Keratinocyte (primary cell): Measurements from ENCODE around the gene KCNH6. TPM values are rescaled to one million over a fixed set of nuclear protein-coding genes. Genes with fewer than 3 reads are reported as not detected.

Experiments used
- DNase-seq: peaks from one replicate; pipeline ENCODE4 v3.0.0-alpha.2; 2011; ENCODE audit warnings: low read depth, missing footprints, low spot score
- FAIRE-seq: peaks from 2 replicates; lab custom pipeline; 2011; peaks lifted over from hg19 to GRCh38; lab: Jason Lieb, UNC
- H2AFZ ChIP-seq: 2 replicates; pipeline ENCODE4 v1.6.0; 2012; ENCODE audit warnings: low read length, control low read depth, inconsistent platforms; ENCODE audit not compliant: control insufficient read depth
- H3K27ac ChIP-seq: 2 replicates; pipeline ENCODE4 v1.5.1; 2011; ENCODE audit warnings: low read length; ENCODE audit not compliant: control insufficient read depth, insufficient read depth
- H3K27me3 ChIP-seq: 3 replicates; pipeline ENCODE4 v1.6.0; 2011; ENCODE audit warnings: low read length; ENCODE audit not compliant: control insufficient read depth, insufficient read depth; ENCODE audit errors: extremely low read depth
- H3K36me3 ChIP-seq, 2 experiments: 2 replicates in 1 of 2; 3 replicates in 1 of 2; pipeline ENCODE4 v1.5.1; 2011; ENCODE audit warnings: low read length in 2 of 2, mild to moderate bottlenecking in 1 of 2; ENCODE audit not compliant: control insufficient read depth in 2 of 2, insufficient read depth in 2 of 2; ENCODE audit errors: extremely low read depth in 1 of 2
- H3K4me1 ChIP-seq: 3 replicates; pipeline ENCODE4 v1.5.1; 2011; ENCODE audit warnings: low read length; ENCODE audit not compliant: control insufficient read depth, insufficient read depth; ENCODE audit errors: extremely low read depth
- H3K4me2 ChIP-seq: 3 replicates; pipeline ENCODE4 v1.6.0; 2011; ENCODE audit warnings: low read depth, low read length; ENCODE audit not compliant: control insufficient read depth, insufficient read depth; ENCODE audit errors: extremely low read depth
- H3K4me3 ChIP-seq, 3 experiments: fragments of 200-600 bp in 1 of 3; sonication (generic) in 1 of 3; 2 replicates in 2 of 3; 3 replicates in 1 of 3; pipeline ENCODE4 v1.5.1; 2011 to 2016; ENCODE audit warnings: low read length in 3 of 3, mild to moderate bottlenecking in 3 of 3, control low read depth in 2 of 3, inconsistent platforms in 1 of 3, low read depth in 1 of 3, mixed read lengths in 1 of 3, mixed run types in 1 of 3, moderate library complexity in 1 of 3; ENCODE audit not compliant: control insufficient read depth in 2 of 3, insufficient read depth in 2 of 3; ENCODE audit errors: extremely low read depth in 1 of 3
- H3K79me2 ChIP-seq: 2 replicates; pipeline ENCODE4 v1.6.0; 2012; ENCODE audit warnings: low read length; ENCODE audit not compliant: control insufficient read depth, insufficient read depth
- H3K9ac ChIP-seq: 3 replicates; pipeline ENCODE4 v1.6.0; 2011; ENCODE audit warnings: low read length; ENCODE audit not compliant: control insufficient read depth, insufficient read depth; ENCODE audit errors: extremely low read depth
- H3K9me1 ChIP-seq: 3 replicates; pipeline ENCODE4 v1.6.0; 2011; ENCODE audit warnings: low read length; ENCODE audit not compliant: control insufficient read depth, insufficient read depth; ENCODE audit errors: extremely low read depth
- H3K9me3 ChIP-seq: 2 replicates; pipeline ENCODE4 v1.5.1; 2012; ENCODE audit warnings: low read depth, low read length; ENCODE audit not compliant: control insufficient read depth
- H4K20me1 ChIP-seq: 3 replicates; pipeline ENCODE4 v1.6.0; 2011; ENCODE audit warnings: low read length; ENCODE audit not compliant: control insufficient read depth, insufficient read depth; ENCODE audit errors: extremely low read depth
- CTCF ChIP-seq, 3 experiments: IDR thresholded peaks in 1 of 3; conservative IDR thresholded peaks in 1 of 3; optimal IDR thresholded peaks in 1 of 3; 2 replicates in 2 of 3; 3 replicates in 1 of 3; pipeline versions ENCODE3 to v1.5.1; 2011; ENCODE audit warnings: low read length in 3 of 3, mild to moderate bottlenecking in 3 of 3, moderate library complexity in 2 of 3, control low read depth in 1 of 3, inconsistent platforms in 1 of 3; ENCODE audit not compliant: insufficient read depth in 2 of 3; ENCODE audit errors: extremely low read depth in 1 of 3
- EZH2 ChIP-seq: IDR thresholded peaks from one replicate; pipeline ENCODE4 v1.6.1; 2012; ENCODE audit warnings: inconsistent platforms, mild to moderate bottlenecking, low read length, moderate library complexity
- dilution Hi-C: fragments of 300-500 bp; cut with MboI; formaldehyde crosslinking; loops from one replicate; pipeline ENCODE4 v1.7.0; 2020; ENCODE audit warnings: low sequenced_read_pairs; ENCODE audit not compliant: extremely low pct_ligation_motif_present
- polyA plus RNA-seq, 5 experiments: library from polyadenylated mRNA; depleted of rRNA in 3 of 5; stranded (reverse) in 3 of 5; stranded (forward) in 1 of 5; unstranded in 1 of 5; fragments of >200 nt; gene quantifications; 1 replicate in 1 of 5; 2 replicates in 3 of 5; 3 replicates in 1 of 5; pipeline versions ENCODE4 v1.2.1 to v1.2.3, GENCODE V29; 2011 to 2012; ENCODE audit warnings: missing spikeins in 2 of 5, low read depth in 1 of 5, low replicate concordance in 1 of 5

The KCNH6 gene
- polyA plus RNA-seq, 1 donor (not counting 4 experiments of a cell fraction or from before 2014, with no cell fraction given), result not detected

GRCh38 chr17:63479495-63480184 is 43.5 kb upstream of the KCNH6 start:
- H3K4me2 ChIP-seq, result no peak overlapping the region
- H3K4me3 ChIP-seq, result no peak overlapping the region
- no peaks in the 10 kb centered on the region for H3K36me3 ChIP-seq
- TF ChIP-seq CTCF (optimal IDR thresholded peaks at IDR 0.05 in 1 of 3, IDR thresholded peaks at IDR 0.05 in 1 of 3, conservative IDR thresholded peaks at IDR 0.05 in 1 of 3; ENCODE audit: extremely low read depth in 1 of 3, insufficient read depth in 2 of 3, low read length in 3 of 3) (no peak), EZH2 (no peak)
- dilution Hi-C loops, result no loop called here
- FAIRE-seq (no peak), DNase-seq (no peak)
- no peak overlapping the region for H3K9ac ChIP-seq
- H3K79me2 ChIP-seq, result no peaks in the 10 kb centered on the region
- H4K20me1 ChIP-seq, result no peaks in the 10 kb centered on the region
- no peaks in the 10 kb centered on the region for H3K9me1 ChIP-seq
- no peak overlapping the region for H3K27ac ChIP-seq
- H2AFZ ChIP-seq, result no peak overlapping the region
- H3K27me3 ChIP-seq, result peaks cover 30% of the 10 kb centered on the region
- no peaks in the 10 kb centered on the region for H3K9me3 ChIP-seq
- H3K4me1 ChIP-seq, result peaks cover 19% of the 10 kb centered on the region

- H3K27me3 ChIP-seq, result peaks cover 26% of the 10 kb centered on the region
- no peak for DNase-seq
- FAIRE-seq, result no peak
- H3K9ac ChIP-seq, result no peak overlapping the region
- no peak overlapping the region for H3K4me3 ChIP-seq
- no peak for TF ChIP-seq CTCF (optimal IDR thresholded peaks at IDR 0.05 in 1 of 3, IDR thresholded peaks at IDR 0.05 in 1 of 3, conservative IDR thresholded peaks at IDR 0.05 in 1 of 3; ENCODE audit: extremely low read depth in 1 of 3, insufficient read depth in 2 of 3, low read length in 3 of 3)
- TF ChIP-seq EZH2, result no peak
- H3K79me2 ChIP-seq, result no peaks in the 10 kb centered on the region
- no peaks in the 10 kb centered on the region for H3K36me3 ChIP-seq
- dilution Hi-C loops, result no loop called here
- no peak overlapping the region for H2AFZ ChIP-seq
- no peak overlapping the region for H3K27ac ChIP-seq
- no peaks in the 10 kb centered on the region for H3K9me1 ChIP-seq
- no peaks in the 10 kb centered on the region for H3K9me3 ChIP-seq
- H3K4me2 ChIP-seq, result no peak overlapping the region
- no peaks in the 10 kb centered on the region for H4K20me1 ChIP-seq
- H3K4me1 ChIP-seq, result peaks cover 19% of the 10 kb centered on the region
Measured at GRCh38 chr17:63480192-63480784, 42.9 kb upstream of the KCNH6 start.
